ENCODE data around the gene C1orf159. TPM values are rescaled to one million over a fixed set of nuclear protein-coding genes. Genes with fewer than 3 reads are reported as not detected.

The C1orf159 gene
- total RNA-seq, 1 donor from 2014 or later = 11.8 TPM

DNA sequence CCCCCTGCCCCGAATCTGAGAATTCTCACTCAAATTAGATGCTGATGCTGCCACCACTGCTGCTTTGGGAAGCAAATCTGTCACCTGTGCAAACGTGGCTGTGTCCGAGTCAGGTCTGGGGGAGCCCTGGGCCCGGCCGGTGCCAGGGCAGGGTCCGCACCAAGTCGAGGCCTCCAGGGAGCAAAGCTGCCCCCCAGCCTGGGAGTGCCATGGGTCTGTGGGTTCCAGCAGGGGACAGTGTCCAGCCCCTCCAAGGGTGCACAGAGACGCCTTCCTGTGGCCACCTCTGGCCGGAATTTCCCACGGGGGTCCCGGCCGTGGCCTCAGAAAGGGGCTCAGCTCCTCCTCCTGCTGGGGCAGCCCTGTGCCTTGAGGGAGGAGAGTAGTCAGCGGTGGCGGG, 30.1 kb upstream of the C1orf159 start:
- intact Hi-C loops (cut with DNase I) = no loop called here
- H3K9me3 ChIP-seq = no peaks in the 10 kb centered on the region
- H3K27me3 ChIP-seq = no peaks in the 10 kb centered on the region
- H3K27ac ChIP-seq = peak overlapping the region; percentile 76
- no peak overlapping the region for H3K4me3 ChIP-seq
- no peak for DNase-seq (ENCODE audit: extremely low spot score in 2 of 2)
- TF ChIP-seq POLR2AphosphoS5 (IDR thresholded peaks at IDR 0.05; ENCODE audit: insufficient read depth in 1 of 2, low read depth in 1 of 2) (no peak), POLR2A (IDR thresholded peaks at IDR 0.05) (no peak)
- TF ChIP-seq, protein P1, sequence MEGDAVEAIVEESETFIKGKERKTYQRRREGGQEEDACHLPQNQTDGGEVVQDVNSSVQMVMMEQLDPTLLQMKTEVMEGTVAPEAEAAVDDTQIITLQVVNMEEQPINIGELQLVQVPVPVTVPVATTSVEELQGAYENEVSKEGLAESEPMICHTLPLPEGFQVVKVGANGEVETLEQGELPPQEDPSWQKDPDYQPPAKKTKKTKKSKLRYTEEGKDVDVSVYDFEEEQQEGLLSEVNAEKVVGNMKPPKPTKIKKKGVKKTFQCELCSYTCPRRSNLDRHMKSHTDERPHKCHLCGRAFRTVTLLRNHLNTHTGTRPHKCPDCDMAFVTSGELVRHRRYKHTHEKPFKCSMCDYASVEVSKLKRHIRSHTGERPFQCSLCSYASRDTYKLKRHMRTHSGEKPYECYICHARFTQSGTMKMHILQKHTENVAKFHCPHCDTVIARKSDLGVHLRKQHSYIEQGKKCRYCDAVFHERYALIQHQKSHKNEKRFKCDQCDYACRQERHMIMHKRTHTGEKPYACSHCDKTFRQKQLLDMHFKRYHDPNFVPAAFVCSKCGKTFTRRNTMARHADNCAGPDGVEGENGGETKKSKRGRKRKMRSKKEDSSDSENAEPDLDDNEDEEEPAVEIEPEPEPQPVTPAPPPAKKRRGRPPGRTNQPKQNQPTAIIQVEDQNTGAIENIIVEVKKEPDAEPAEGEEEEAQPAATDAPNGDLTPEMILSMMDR (IDR thresholded peaks at IDR 0.05) = no peak
- no peaks in the 10 kb centered on the region for H3K36me3 ChIP-seq
- H3K4me1 ChIP-seq = peaks cover 24% of the 10 kb centered on the region

DNA sequence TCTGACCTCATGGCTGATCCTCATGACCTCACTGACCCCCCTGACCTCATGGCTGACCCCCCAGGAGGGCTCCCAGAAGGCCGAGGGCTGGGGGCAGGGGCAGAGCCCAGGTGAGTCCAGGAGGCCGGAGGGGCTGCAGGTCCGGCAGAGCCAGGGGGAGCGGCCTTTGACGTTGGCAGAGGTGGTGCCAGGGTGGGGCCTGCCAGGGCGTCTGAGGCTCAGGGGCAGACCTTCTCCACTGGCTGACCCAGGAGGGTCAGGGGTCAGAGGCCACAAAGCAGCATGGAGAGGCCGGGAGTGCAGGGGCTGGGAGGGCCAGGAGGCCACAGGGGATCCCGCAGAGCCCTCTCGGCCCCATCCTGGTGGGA, 29.6 kb upstream of the C1orf159 start:
- Histone ChIP-seq H3K4me1 (peaks cover 24% of the 10 kb centered on the region), H3K27ac (peak overlapping the region; percentile 76), H3K9me3 (no peaks in the 10 kb centered on the region), H3K27me3 (no peaks in the 10 kb centered on the region), H3K4me3 (no peak overlapping the region), H3K36me3 (no peaks in the 10 kb centered on the region)
- no peak for TF ChIP-seq POLR2AphosphoS5 (IDR thresholded peaks at IDR 0.05; ENCODE audit: insufficient read depth in 1 of 2, low read depth in 1 of 2)
- TF ChIP-seq, protein P1 (IDR thresholded peaks at IDR 0.05) = no peak
- no peak for TF ChIP-seq POLR2A (IDR thresholded peaks at IDR 0.05)
- no peak for DNase-seq (ENCODE audit: extremely low spot score in 2 of 2)
- intact Hi-C loops (cut with DNase I) = no loop called here

DNA sequence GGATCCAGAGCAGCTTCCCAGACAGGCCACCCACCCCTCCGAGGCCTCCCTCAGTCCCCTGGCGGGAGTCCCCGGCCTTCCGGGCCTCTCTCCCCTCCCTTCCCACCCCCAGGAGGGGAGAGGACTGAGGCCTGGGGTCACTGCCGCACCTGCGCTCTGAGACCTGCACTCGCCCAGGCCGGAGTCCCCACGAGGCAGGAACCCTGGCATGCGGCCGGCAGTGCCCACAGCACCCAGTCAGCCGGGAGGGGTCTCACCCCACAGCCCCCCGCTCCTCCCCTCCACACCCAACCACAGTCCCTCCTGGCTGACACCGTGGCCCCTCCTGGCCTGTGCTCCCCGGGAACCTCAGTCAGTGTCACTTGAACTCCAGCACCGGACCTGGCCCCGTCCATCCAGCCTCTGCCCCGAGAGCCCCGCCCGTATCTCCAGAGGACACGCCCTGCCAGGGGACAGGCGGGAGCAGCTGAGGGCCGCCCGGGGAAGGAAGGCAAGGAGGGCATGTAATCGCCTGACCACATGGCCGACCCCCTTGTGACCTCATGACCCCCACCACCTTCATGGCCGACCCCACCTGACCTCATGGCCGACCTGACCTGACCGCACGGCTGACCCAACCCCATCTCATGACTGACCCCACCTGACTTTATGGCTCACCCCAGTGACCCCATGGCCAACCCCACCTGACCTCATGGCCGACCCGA, 29.1 kb upstream of the C1orf159 start:
- H3K4me1 ChIP-seq = peaks cover 22% of the 10 kb centered on the region
- intact Hi-C loops (cut with DNase I) = no loop called here
- no peaks in the 10 kb centered on the region for H3K27me3 ChIP-seq
- no peak overlapping the region for H3K4me3 ChIP-seq
- no peaks in the 10 kb centered on the region for H3K9me3 ChIP-seq
- no peaks in the 10 kb centered on the region for H3K36me3 ChIP-seq
- H3K27ac ChIP-seq = peak overlapping the region; percentile 76
- no peak for DNase-seq (ENCODE audit: extremely low spot score in 2 of 2)
- TF ChIP-seq, protein P1 (IDR thresholded peaks at IDR 0.05) = no peak
- no peak for TF ChIP-seq POLR2A (IDR thresholded peaks at IDR 0.05)
- no peak for TF ChIP-seq POLR2AphosphoS5 (IDR thresholded peaks at IDR 0.05; ENCODE audit: insufficient read depth in 1 of 2, low read depth in 1 of 2)

DNA sequence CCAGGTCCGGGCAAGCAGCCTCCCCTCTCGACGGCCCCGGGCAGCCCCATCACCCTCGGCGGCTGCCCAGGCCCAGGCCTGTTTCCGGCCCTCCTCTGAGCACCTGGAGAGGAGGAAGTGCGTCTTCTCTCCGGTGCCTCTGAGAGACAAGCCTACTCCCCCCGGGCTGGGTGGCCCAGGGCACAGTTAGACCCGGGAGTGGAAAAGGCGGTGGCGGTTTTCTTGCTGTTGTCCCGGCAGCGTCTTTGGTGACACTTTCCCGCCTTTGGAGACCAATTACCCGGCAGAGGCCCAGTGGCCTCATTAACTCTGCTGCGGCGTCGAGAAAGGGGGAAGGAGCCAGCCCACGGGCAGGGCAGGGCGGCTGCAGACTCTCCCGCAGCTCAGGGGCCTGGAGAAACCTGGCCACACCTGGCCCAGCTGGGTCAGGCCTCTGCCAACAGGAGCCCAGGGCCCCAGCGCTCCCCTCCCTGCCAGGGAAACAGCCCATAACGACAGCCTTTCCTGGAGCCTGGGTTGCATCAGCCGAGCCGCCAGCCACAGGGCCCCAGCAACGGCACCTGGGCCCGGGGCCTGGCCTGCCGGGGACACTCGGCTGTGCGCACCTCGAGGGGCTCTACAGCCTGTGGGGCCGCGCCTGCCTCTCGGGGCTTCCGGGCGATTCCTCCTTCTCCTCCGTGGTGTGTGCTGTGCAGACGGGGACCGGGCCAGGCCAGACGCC, 28.4 kb upstream of the C1orf159 start:
- Histone ChIP-seq H3K36me3 (no peaks in the 10 kb centered on the region), H3K4me3 (no peak overlapping the region), H3K27me3 (no peaks in the 10 kb centered on the region), H3K9me3 (no peaks in the 10 kb centered on the region), H3K27ac (peak overlapping the region; percentile 76), H3K4me1 (peaks cover 18% of the 10 kb centered on the region)
- intact Hi-C loops (cut with DNase I) = no loop called here
- no peak for DNase-seq (ENCODE audit: extremely low spot score in 2 of 2)
- TF ChIP-seq, protein P1 (IDR thresholded peaks at IDR 0.05) = no peak
- TF ChIP-seq POLR2AphosphoS5 (IDR thresholded peaks at IDR 0.05; ENCODE audit: insufficient read depth in 1 of 2, low read depth in 1 of 2) (peak in 1 of 2 donors; percentile 35), POLR2A (IDR thresholded peaks at IDR 0.05) (no peak)

DNA sequence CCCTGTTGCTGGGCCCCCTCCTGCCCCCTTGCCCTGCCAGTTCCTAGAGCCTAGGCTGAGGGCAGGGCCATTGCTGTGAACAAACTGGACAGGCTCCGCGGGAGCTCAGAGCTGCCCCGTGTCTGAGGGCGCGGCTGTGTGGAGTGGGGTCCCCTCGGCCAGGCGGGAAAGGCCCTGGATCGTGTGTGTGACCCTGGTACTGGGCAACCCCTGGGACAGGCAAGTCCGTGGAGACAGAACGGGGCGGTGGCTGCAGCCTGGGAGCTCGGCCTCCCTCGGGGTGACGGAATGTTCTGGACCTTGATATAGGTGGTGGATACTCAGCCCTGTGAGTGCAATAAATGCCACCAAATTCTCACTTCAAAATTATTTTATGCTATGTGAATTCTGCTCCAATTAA, 27.7 kb upstream of the C1orf159 start:
- TF ChIP-seq POLR2A (IDR thresholded peaks at IDR 0.05) (no peak), POLR2AphosphoS5 (IDR thresholded peaks at IDR 0.05; ENCODE audit: insufficient read depth in 1 of 2, low read depth in 1 of 2) (no peak)
- TF ChIP-seq, protein P1 (IDR thresholded peaks at IDR 0.05) = no peak
- peaks cover 18% of the 10 kb centered on the region for H3K4me1 ChIP-seq
- intact Hi-C loops (cut with DNase I) = no loop called here
- H3K36me3 ChIP-seq = no peaks in the 10 kb centered on the region
- H3K27ac ChIP-seq = no peak overlapping the region
- H3K27me3 ChIP-seq = no peaks in the 10 kb centered on the region
- no peaks in the 10 kb centered on the region for H3K9me3 ChIP-seq
- DNase-seq (ENCODE audit: extremely low spot score in 2 of 2) = no peak
- H3K4me3 ChIP-seq = no peak overlapping the region
